Type B pancreatic cell (in vitro differentiated cells): ENCODE measurements around the gene DGUOK. TPM values are rescaled to one million over a fixed set of nuclear protein-coding genes. Genes with fewer than 3 reads are reported as not detected.
A peak's percentile ranks its signal among the peaks of the same experiment; 100 is the strongest.

Experiments used
- DNase-seq: peaks from one replicate; pipeline ENCODE4 v3.0.0; 2021; ENCODE audit warnings: mixed read lengths; ENCODE audit not compliant: unreplicated experiment; ENCODE audit errors: extremely low spot score
- H3K27ac Mint-ChIP-seq: 2 replicates; pipeline ENCODE4 v1.8.0; 2021; ENCODE audit warnings: mild to moderate bottlenecking, mixed read lengths
- H3K27me3 Mint-ChIP-seq: 2 replicates; pipeline ENCODE4 v1.8.0; 2021; ENCODE audit warnings: mixed read lengths
- H3K36me3 Mint-ChIP-seq: 2 replicates; pipeline ENCODE4 v1.8.0; 2021; ENCODE audit warnings: mixed read lengths
- H3K4me1 Mint-ChIP-seq: one replicate; pipeline ENCODE4 v1.8.0; 2021; ENCODE audit warnings: mixed read lengths; ENCODE audit not compliant: unreplicated experiment
- H3K4me3 Mint-ChIP-seq: 2 replicates; pipeline ENCODE4 v1.8.0; 2021; ENCODE audit warnings: mild to moderate bottlenecking, mixed read lengths
- H3K9me3 Mint-ChIP-seq: 2 replicates; pipeline ENCODE4 v1.8.0; 2021; ENCODE audit warnings: mixed read lengths
- CTCF ChIP-seq: fragments of 200-600 bp; sonication (generic); conservative IDR thresholded peaks from 2 replicates; pipeline ENCODE4 v1.5.0; 2021; ENCODE audit warnings: antibody characterized with exemption, mild to moderate bottlenecking
- total RNA-seq: library from RNA; stranded (reverse); gene quantifications from 2 replicates; pipeline ENCODE4 v1.2.1, GENCODE V29; 2021; ENCODE audit warnings: low replicate concordance

DGUOK gene
- total RNA-seq, 1 donor from 2014 or later, result 73.4 TPM

GRCh38 chr2:73961274-73961673 is 34.6 kb downstream of the DGUOK start:
- Mint-ChIP-seq H3K4me3 (no peak overlapping the region), H3K27ac (no peak overlapping the region), H3K27me3 (no peaks in the 10 kb centered on the region), H3K9me3 (peaks cover 5% of the 10 kb centered on the region), H3K4me1 (peaks cover 11% of the 10 kb centered on the region), H3K36me3 (peaks cover 43% of the 10 kb centered on the region)
- DNase-seq, result no peak
- TF ChIP-seq CTCF, result no peak

- peak overlapping the region; percentile 58 for H3K27ac Mint-ChIP-seq
- peaks cover 4% of the 10 kb centered on the region for H3K4me1 Mint-ChIP-seq
- H3K36me3 Mint-ChIP-seq, result peaks cover 36% of the 10 kb centered on the region
- peaks cover 5% of the 10 kb centered on the region for H3K9me3 Mint-ChIP-seq
- H3K27me3 Mint-ChIP-seq, result no peaks in the 10 kb centered on the region
- DNase-seq, result no peak
- no peak overlapping the region for H3K4me3 Mint-ChIP-seq
- no peak for TF ChIP-seq CTCF
Observed at GRCh38 chr2:73961823-73962615, 35.3 kb downstream of the DGUOK start.

DNA sequence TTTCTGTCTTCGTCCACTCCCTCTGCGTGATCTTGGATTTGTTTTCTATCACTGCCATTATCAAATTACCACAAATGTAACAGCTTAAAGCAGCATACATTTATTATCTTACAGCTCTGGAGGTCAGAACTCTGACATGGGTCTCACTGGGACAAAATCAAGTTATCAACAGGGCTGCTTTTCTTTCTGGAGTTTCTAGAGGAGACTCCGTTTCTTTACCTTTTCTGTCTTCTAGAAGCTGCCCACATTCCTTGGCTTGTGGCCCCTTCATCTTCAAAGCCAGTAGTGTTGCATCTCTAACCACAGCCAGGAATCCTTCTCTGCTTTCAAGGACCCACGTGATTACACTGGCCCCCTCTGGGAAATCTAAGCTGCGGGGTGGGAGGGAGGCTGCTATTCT is 36.1 kb downstream of the DGUOK start:
- no peaks in the 10 kb centered on the region for H3K27me3 Mint-ChIP-seq
- H3K9me3 Mint-ChIP-seq, result peaks cover 5% of the 10 kb centered on the region
- peaks cover 33% of the 10 kb centered on the region for H3K36me3 Mint-ChIP-seq
- TF ChIP-seq CTCF, result no peak
- H3K4me3 Mint-ChIP-seq, result no peak overlapping the region
- H3K27ac Mint-ChIP-seq, result peak overlapping the region; percentile 58
- H3K4me1 Mint-ChIP-seq, result peaks cover 4% of the 10 kb centered on the region
- DNase-seq, result no peak

GRCh38 chr2:73963385-73964120 is 36.9 kb downstream of the DGUOK start:
- DNase-seq, result no peak
- H3K36me3 Mint-ChIP-seq, result peaks cover 25% of the 10 kb centered on the region
- H3K27me3 Mint-ChIP-seq, result no peaks in the 10 kb centered on the region
- no peak overlapping the region for H3K4me3 Mint-ChIP-seq
- TF ChIP-seq CTCF, result no peak
- H3K27ac Mint-ChIP-seq, result peak overlapping the region; percentile 13
- H3K9me3 Mint-ChIP-seq, result peaks cover 5% of the 10 kb centered on the region
- peaks cover 4% of the 10 kb centered on the region for H3K4me1 Mint-ChIP-seq

GRCh38 chr2:73964223-73964622 is 37.5 kb downstream of the DGUOK start:
- H3K27me3 Mint-ChIP-seq, result no peaks in the 10 kb centered on the region

More at GRCh38 chr2:73964223-73964622, 37.5 kb downstream of the DGUOK start:
- no peak overlapping the region for H3K4me3 Mint-ChIP-seq
- DNase-seq, result no peak
- peaks cover 4% of the 10 kb centered on the region for H3K4me1 Mint-ChIP-seq
- H3K36me3 Mint-ChIP-seq, result peaks cover 18% of the 10 kb centered on the region
- peaks cover 5% of the 10 kb centered on the region for H3K9me3 Mint-ChIP-seq
- H3K27ac Mint-ChIP-seq, result peak overlapping the region; percentile 13
- no peak for TF ChIP-seq CTCF
